HG03196 (cell line): ENCODE measurements around the gene RTN3.
"Not testable (repeated sequence)": the region's sequence is repeated elsewhere in the genome, so short reads cannot be mapped to it uniquely, and the experiment has no call there.

ENCODE experiments used
- ATAC-seq: cut with Tn5 transposase; IDR thresholded peaks from one replicate; pipeline ENCODE4 v1.9.1; 2021; ENCODE audit not compliant: unreplicated experiment

RTN3 gene

GRCh38 chr11:63680834-63681320, 423 bp upstream of the RTN3 start:
- ATAC-seq: no peak

- no peak for ATAC-seq
Measured at GRCh38 chr11:63682066-63683021, 1.0 kb downstream of the RTN3 start.

- ATAC-seq: no peak
Measured at GRCh38 chr11:63683133-63683991, 2.1 kb downstream of the RTN3 start.

- not testable (repeated sequence) for ATAC-seq
Measured at GRCh38 chr11:63685158-63685721, 3.9 kb downstream of the RTN3 start.

GRCh38 chr11:63686926-63687325, 5.6 kb downstream of the RTN3 start:
- no peak for ATAC-seq

GRCh38 chr11:63687845-63688244, 6.5 kb downstream of the RTN3 start:
- ATAC-seq: no peak

- no peak for ATAC-seq
Measured at GRCh38 chr11:63694596-63694995, 13.3 kb downstream of the RTN3 start.

GRCh38 chr11:63698976-63699733, 17.9 kb downstream of the RTN3 start:
- no peak for ATAC-seq

- ATAC-seq: no peak
Measured at GRCh38 chr11:63699896-63700295, 18.6 kb downstream of the RTN3 start.

- ATAC-seq: no peak
Measured at GRCh38 chr11:63705526-63705925, 24.2 kb downstream of the RTN3 start.

GRCh38 chr11:63708764-63709163, 27.5 kb downstream of the RTN3 start:
- no peak for ATAC-seq

GRCh38 chr11:63709336-63709884, 28.1 kb downstream of the RTN3 start:
- no peak for ATAC-seq

GRCh38 chr11:63710476-63711217, 29.3 kb downstream of the RTN3 start:
- no peak for ATAC-seq

GRCh38 chr11:63711838-63712237, 30.5 kb downstream of the RTN3 start:
- ATAC-seq: no peak

- ATAC-seq: no peak
Measured at GRCh38 chr11:63713766-63714165, 32.5 kb downstream of the RTN3 start.

GRCh38 chr11:63716046-63716445, 34.7 kb downstream of the RTN3 start:
- ATAC-seq: no peak

GRCh38 chr11:63719001-63719400, 37.7 kb downstream of the RTN3 start:
- no peak for ATAC-seq

- no peak for ATAC-seq
Measured at GRCh38 chr11:63719987-63720386, 38.7 kb downstream of the RTN3 start.

- ATAC-seq: no peak
Measured at GRCh38 chr11:63720611-63721010, 39.3 kb downstream of the RTN3 start.

- ATAC-seq: no peak
Measured at GRCh38 chr11:63729326-63729725, 48.0 kb downstream of the RTN3 start.
